Measurements from ENCODE around the gene PRDM4. TPM values are rescaled to one million over a fixed set of nuclear protein-coding genes. Genes with fewer than 3 reads are reported as not detected.
"Not testable (repeated sequence)": the region's sequence is repeated elsewhere in the genome, so short reads cannot be mapped to it uniquely, and the experiment has no call there.

The PRDM4 gene
- total RNA-seq, 1 donor from 2014 or later = 12.5 TPM

GRCh38 chr12:107776171-107776570, 15.2 kb upstream of the PRDM4 start:
- DNase-seq (no peak), ATAC-seq (no peak)
- intact Hi-C loops (cut with micrococcal nuclease) = no loop called here

GRCh38 chr12:107775093-107775721, 14.3 kb upstream of the PRDM4 start:
- intact Hi-C loops (cut with micrococcal nuclease) = no loop called here
- ATAC-seq (no peak), DNase-seq (peak; percentile 44)

DNA sequence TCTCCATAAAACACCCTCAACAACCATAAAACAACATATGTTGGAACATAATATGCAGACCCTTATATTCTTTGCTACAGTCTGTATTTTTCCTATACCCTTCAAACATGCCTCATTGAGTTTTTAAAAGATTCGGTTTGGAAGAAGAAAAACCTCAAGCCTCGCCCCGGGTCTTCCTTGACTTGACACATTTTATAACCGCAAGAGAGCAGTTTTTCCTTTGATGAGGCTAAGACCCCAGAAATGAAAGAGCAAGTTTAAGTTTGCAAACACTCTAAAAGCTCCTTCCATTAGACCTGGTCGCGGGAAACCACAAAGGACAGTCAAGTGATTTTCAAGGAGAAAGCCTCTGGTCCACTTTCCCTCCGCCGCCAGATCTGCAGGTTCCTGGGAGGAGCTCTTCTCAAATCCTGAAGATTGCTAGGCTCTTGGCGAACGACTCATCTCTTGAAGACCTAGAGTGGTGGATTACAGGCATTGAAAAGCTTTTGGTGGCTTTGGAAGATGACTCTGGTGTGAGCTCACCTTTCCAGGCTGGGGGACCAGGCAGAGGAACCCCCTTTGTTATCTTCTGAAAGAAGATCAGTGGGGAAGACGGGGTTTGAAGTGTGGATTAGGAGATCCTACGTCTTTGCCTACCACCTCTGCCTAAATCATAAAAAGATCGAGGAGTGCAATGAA, 13.6 kb upstream of the PRDM4 start, which contains the start of gene ASCL4:
Gene ASCL4 (plus strand): TSS at position 356 of the 681 bp plus-strand sequence. CDS start 515 bp downstream, outside the sequence.
- intact Hi-C loops (cut with micrococcal nuclease) = no loop called here

DNA sequence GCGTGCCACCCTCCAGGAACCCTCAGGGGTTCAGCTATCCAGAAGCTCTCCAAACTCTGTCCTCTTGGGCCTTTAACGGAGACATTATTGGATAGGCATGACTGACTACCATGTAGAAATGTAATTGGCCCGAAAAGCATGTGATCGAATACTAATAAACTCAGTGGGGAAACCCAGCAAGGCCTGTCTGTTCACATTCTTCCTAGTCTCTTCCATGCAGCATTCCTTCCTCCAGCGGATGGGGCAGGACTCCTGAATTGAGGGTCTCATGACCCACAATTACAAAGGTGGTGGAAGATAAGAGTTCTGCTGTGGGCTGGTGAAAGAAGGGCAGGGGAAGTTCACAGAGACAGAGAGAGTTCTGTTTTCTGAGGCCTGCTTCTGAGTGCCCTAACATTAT, 6.5 kb upstream of the PRDM4 start:
- ATAC-seq (no peak), DNase-seq (no peak)
- intact Hi-C loops (cut with micrococcal nuclease) = no loop called here

More for the DNA sequence above, 13.6 kb upstream of the PRDM4 start, which contains the start of gene ASCL4:
- no peak for DNase-seq
- ATAC-seq = no peak

- no peak for DNase-seq
- intact Hi-C loops (cut with micrococcal nuclease) = no loop called here
- no peak for ATAC-seq
Observed at GRCh38 chr12:107765316-107765715, 4.4 kb upstream of the PRDM4 start.

DNA sequence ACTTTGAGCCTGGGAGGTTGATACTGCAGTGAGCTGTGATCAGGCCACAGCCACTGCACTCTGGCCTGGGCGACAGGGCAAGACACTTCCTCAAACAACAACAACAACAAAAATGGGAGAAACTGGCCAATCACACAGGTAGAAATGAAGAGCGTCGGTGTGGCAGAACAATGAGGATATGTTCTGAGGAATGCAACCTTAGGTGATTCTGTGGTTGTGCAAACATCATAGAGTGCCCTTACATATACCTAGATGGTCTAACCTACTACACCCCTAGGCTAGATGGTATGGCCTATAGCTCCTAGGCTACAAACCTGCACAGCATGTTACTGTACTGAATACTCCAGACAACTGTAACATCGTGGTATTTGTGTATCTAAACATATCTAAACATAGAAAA, 3.7 kb upstream of the PRDM4 start:
- ATAC-seq (no peak), DNase-seq (no peak)
- intact Hi-C loops (cut with micrococcal nuclease) = no loop called here

DNA sequence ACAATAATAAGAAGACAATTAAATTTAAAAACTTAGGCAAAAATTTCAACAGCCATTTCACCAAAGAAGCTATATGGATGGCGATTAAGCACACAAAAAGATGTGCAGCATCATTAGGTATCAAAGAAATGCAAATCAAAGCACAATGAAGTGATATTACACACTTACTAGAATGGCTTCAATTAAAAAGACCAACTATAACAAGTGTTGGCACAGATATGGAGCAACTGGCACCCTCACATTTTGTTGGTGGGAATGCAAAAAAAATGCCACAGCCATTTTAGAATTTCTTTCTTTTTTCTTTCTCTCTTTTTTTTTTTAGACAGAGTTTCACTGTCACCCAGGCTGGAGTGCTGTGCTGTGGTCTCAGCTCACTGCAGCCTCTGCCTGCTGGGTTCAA, 1.9 kb upstream of the PRDM4 start:
- DNase-seq (no peak), ATAC-seq (no peak)
- intact Hi-C loops (cut with micrococcal nuclease) = no loop called here

DNA sequence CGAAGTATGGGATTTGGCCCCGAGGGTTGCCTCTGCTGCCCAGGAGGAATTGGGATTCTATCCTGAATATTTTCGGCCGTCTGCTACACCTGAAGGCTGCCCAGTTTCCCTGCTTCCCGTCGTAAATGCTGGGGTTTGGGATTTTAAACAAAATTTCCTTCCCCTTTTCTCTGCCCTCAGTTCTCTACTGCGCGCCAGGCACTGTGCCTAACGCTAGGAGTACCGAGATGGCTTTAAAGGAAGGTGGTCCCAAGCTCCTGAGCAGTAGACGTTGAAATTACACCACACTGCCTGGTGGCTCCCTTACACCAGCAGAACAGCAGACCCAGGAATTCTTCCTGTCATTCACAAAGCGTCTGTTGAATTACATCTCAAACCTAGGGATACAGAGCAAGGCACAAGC, 566 bp upstream of the PRDM4 start:
- DNase-seq (peak; percentile 27), ATAC-seq (peak; percentile 24)
- intact Hi-C loops (cut with micrococcal nuclease) = no loop called here

DNA sequence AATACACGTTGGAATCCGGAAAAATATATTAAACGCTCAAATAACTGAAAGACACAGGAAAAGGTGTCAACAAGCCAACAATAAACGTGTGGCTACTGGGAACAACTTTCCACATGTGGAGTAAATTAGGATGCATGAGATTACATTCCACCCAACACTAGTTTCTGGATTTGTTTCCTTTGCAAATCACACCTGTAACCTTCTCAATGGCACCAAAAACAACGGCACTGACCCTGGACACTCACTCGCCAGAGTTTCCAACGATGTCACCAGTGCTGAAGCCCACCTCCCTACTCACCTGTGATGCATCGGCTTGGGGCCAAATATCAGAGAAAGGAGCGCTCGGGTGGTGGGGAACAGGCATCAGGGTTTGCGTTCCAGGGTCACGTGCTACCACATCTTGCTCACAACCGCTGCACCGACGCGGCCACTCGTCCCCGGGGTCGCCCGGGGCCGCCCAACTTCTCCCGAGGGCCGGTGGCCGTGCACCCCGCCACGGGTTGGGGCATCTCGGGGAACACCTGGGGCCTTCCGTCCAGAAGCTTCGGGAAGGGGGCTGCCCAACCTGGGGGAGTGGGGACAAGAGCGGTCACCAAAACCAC, 629 bp downstream of the PRDM4 start:
- no peak for ATAC-seq
- DNase-seq = peak; percentile 45
- intact Hi-C loops (cut with micrococcal nuclease) = no loop called here

DNA sequence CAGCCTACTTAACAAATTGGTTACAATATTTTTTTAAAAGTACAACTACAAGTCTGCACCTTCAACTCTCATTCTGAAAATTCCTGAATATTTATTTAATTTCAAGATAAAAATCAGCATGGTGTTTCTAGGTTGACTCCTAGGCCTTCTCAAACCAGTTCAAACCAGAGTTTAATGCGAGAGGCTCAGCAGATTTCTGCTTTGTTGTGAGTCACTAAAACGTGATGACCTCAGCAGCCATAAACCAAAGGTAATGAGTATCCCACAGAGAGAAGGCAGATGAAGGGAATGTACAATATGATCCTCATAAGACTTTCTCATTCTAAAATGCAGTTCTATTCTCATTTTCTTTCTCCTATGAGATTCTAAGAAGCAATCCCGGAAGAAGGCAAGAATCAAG, 1.5 kb downstream of the PRDM4 start:
- intact Hi-C loops (cut with micrococcal nuclease) = no loop called here
- DNase-seq (no peak), ATAC-seq (no peak)

- no peak for ATAC-seq
- intact Hi-C loops (cut with micrococcal nuclease) = no loop called here
- no peak for DNase-seq
Observed at GRCh38 chr12:107749083-107749482, 11.9 kb downstream of the PRDM4 start.

DNA sequence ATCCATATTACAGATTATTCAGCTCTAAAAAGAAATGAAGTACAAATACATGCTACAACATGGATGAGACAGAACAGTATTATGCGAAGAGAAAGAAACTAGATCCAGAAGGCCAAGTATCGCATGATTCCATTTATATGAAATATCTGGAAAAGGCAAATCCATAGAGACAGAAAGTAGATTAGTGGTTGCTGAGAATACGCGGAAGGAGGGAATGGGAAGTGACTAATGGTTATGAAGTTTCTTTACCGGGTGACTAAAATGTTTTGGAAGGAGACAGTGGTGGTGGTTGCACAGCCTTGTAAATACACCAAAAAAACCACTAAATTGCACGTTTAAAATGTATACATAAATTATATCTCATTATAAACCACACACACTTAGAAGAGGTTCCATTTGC, 12.5 kb downstream of the PRDM4 start:
- intact Hi-C loops (cut with micrococcal nuclease) = no loop called here
- ATAC-seq = peak; percentile 60
- DNase-seq = no peak

GRCh38 chr12:107736914-107737313, 24.0 kb downstream of the PRDM4 start:
- intact Hi-C loops (cut with micrococcal nuclease) = no loop called here
- no peak for ATAC-seq

GRCh38 chr12:107735763-107736162, 25.2 kb downstream of the PRDM4 start:
- intact Hi-C loops (cut with micrococcal nuclease) = no loop called here
- ATAC-seq (no peak), DNase-seq (no peak)

More at GRCh38 chr12:107736914-107737313, 24.0 kb downstream of the PRDM4 start:
- no peak for DNase-seq

DNA sequence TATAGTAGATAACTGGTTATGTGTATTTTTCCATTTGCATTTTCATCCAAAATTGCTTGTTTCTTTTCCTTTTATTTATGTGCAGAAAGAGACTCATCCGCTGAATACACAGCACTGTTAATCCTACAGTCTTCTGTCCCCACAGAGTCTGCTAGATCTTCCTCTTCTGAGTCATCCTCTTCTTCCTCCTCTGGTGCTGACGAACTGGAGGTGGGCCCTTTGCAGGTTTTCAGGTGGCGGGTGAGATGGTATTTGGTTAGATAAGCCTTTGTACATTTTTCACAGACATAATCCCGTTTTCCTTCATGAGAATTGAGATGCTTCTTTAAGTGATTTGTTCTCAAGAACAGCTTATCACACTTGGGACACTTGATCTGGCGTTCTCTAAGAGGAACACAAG, 26.8 kb downstream of the PRDM4 start:
- ATAC-seq = no peak
- DNase-seq = no peak
- intact Hi-C loops (cut with micrococcal nuclease) = no loop called here

GRCh38 chr12:107732365-107732764, 28.6 kb downstream of the PRDM4 start:
- intact Hi-C loops (cut with micrococcal nuclease) = no loop called here
- no peak for DNase-seq
- ATAC-seq = no peak

- no peak for ATAC-seq
- DNase-seq = no peak
- intact Hi-C loops (cut with micrococcal nuclease) = no loop called here
Observed at GRCh38 chr12:107731366-107731765, 29.6 kb downstream of the PRDM4 start.

DNA sequence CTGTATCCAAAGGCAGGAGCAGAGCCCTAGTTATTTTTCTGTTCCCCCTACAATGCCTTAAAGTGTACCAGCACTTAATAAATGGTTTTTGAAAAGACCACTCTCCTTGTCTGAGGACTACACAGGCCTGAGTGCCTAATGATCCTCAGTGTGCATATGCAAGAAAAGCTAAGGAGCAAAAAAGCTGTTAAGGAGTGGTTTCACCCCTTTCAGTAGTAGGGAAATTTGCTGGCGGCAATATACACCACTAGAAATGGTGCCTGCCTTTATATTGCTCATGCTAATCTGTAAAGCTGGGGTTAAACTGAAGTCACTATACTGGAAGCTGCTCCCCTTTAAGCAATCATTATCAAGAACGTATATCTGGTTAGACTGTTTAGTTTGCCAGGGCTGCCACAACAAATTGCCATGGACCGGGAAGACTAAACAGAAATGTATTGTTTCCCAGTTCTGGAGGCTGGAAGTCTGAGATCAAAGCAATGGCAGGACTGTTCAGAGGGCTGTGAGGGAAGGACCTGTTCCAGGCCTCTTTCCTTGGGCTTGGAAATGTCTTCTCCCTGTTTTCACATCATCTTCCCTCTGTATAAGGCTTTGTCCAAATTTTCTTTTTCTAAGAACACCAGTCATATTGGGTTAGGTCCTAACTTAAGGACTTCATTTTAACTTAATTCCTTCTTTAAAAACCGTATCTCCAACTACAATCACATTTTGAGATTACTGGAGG, 30.2 kb downstream of the PRDM4 start:
- ATAC-seq = no peak
- no peak for DNase-seq
- intact Hi-C loops (cut with micrococcal nuclease) = no loop called here

- ATAC-seq; DNase-seq; intact Hi-C loops (cut with micrococcal nuclease): not testable (repeated sequence)
Observed at GRCh38 chr12:107727742-107728141, 33.2 kb downstream of the PRDM4 start.

GRCh38 chr12:107727327-107727726, 33.6 kb downstream of the PRDM4 start:
- DNase-seq; ATAC-seq; intact Hi-C loops (cut with micrococcal nuclease): not testable (repeated sequence)

All from left ventricle myocardium superior (tissue), 1 donor.